ENCODE data around the gene STEAP2. TPM values are rescaled to one million over a fixed set of nuclear protein-coding genes. Genes with fewer than 3 reads are reported as not detected.
A peak's percentile ranks its signal among the peaks of the same experiment; 100 is the strongest.

The STEAP2 gene
- total RNA-seq, 1 experiment from 2014 or later, result 10.1 TPM

GRCh38 chr7:90256778-90257177, 45.2 kb downstream of the STEAP2 start:
- peaks cover 2% of the 10 kb centered on the region for H3K4me1 ChIP-seq (replicated peaks; ENCODE audit: insufficient read depth)
- intact Hi-C loops (cut with micrococcal nuclease; ENCODE audit: unreplicated experiment), result no loop called here
- CTCF ChIA-PET, result interaction anchor here (0.6 kb wide), 1 partner anchor 955 kb away, joined by 3 read pairs; no protein-coding TSS in a partner anchor

GRCh38 chr7:90261441-90261840, 49.9 kb downstream of the STEAP2 start:
- ChIA-PET CTCF (no interaction called here), POLR2A (ENCODE audit: unreplicated experiment) (no interaction called here)
- no peaks in the 10 kb centered on the region for H3K27me3 ChIP-seq (ENCODE audit: insufficient read depth, low read depth)
- H3K4me2 ChIP-seq, result no peak overlapping the region
- no peak overlapping the region for H3K27ac ChIP-seq
- H3F3A ChIP-seq (ENCODE audit: insufficient read depth, low read depth), result peaks cover 3% of the 10 kb centered on the region; the same call in 1 of the 2 replicates
- BruUV-seq (replicated peaks), result no TSS peak
- H3K9me3 ChIP-seq (ENCODE audit: insufficient read depth, low read depth), result no peaks in the 10 kb centered on the region
- no peaks in the 10 kb centered on the region for H3K79me2 ChIP-seq (ENCODE audit: low read depth)
- no peaks in the 10 kb centered on the region for H3K36me3 ChIP-seq (ENCODE audit: low read depth)
- no peaks in the 10 kb centered on the region for H3K4me1 ChIP-seq (replicated peaks; ENCODE audit: insufficient read depth)
- no peak overlapping the region for H3K4me3 ChIP-seq
- H4K20me1 ChIP-seq (ENCODE audit: insufficient read depth), result peaks cover 4% of the 10 kb centered on the region; the same call in 1 of the 2 replicates
- no peak for DNase-seq
- no peaks in the 10 kb centered on the region for H3K9me2 ChIP-seq (ENCODE audit: insufficient read depth)
- H2AFZ ChIP-seq, result no peak overlapping the region
- intact Hi-C loops (cut with micrococcal nuclease; ENCODE audit: unreplicated experiment), result loop anchor here (5.0 kb wide), 1 partner anchor 166 kb away; no protein-coding TSS in a partner anchor
- no peak for TF ChIP-seq EZH2 (IDR thresholded peaks at IDR 0.05; ENCODE audit: low read depth)
- TF ChIP-seq, protein P1, sequence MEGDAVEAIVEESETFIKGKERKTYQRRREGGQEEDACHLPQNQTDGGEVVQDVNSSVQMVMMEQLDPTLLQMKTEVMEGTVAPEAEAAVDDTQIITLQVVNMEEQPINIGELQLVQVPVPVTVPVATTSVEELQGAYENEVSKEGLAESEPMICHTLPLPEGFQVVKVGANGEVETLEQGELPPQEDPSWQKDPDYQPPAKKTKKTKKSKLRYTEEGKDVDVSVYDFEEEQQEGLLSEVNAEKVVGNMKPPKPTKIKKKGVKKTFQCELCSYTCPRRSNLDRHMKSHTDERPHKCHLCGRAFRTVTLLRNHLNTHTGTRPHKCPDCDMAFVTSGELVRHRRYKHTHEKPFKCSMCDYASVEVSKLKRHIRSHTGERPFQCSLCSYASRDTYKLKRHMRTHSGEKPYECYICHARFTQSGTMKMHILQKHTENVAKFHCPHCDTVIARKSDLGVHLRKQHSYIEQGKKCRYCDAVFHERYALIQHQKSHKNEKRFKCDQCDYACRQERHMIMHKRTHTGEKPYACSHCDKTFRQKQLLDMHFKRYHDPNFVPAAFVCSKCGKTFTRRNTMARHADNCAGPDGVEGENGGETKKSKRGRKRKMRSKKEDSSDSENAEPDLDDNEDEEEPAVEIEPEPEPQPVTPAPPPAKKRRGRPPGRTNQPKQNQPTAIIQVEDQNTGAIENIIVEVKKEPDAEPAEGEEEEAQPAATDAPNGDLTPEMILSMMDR (conservative IDR thresholded peaks at IDR 0.05), result no peak

More at GRCh38 chr7:90256778-90257177, 45.2 kb downstream of the STEAP2 start:
- Histone ChIP-seq H3K9me2 (ENCODE audit: insufficient read depth) (no peaks in the 10 kb centered on the region), H3K36me3 (ENCODE audit: low read depth) (no peaks in the 10 kb centered on the region), H3K79me2 (ENCODE audit: low read depth) (peaks cover 3% of the 10 kb centered on the region; the same call in 1 of the 2 replicates), H2AFZ (no peak overlapping the region), H4K20me1 (ENCODE audit: insufficient read depth) (no peaks in the 10 kb centered on the region), H3K4me3 (no peak overlapping the region), H3K4me2 (no peak overlapping the region), H3K27ac (no peak overlapping the region), H3F3A (ENCODE audit: insufficient read depth, low read depth) (no peaks in the 10 kb centered on the region), H3K9me3 (ENCODE audit: insufficient read depth, low read depth) (no peaks in the 10 kb centered on the region), H3K27me3 (ENCODE audit: insufficient read depth, low read depth) (no peaks in the 10 kb centered on the region)
- BruUV-seq (replicated peaks), result no TSS peak
- TF ChIP-seq EZH2 (IDR thresholded peaks at IDR 0.05; ENCODE audit: low read depth), result no peak
- TF ChIP-seq, protein P1 (conservative IDR thresholded peaks at IDR 0.05), result no peak
- no peak for DNase-seq
- POLR2A ChIA-PET (ENCODE audit: unreplicated experiment), result no interaction called here

DNA sequence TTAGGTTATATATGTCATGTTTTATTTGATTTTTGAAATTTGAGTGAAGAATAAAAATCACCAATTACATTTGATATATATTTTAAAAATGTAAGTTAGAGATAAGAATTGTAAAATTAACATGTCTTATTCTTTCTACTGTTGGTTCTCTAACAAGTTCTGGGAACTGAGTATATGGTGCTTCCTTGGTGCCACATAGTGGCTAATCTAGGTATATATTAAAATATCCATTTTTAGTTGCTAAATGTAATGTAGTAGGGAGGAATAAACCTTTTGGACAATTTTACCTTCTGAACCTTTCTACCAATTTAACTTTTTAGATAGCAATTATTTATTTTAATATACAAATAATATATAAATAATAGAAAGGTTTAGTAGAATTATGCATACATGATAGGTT, 50.9 kb downstream of the STEAP2 start:
- H3F3A ChIP-seq (ENCODE audit: insufficient read depth, low read depth), result peaks cover 3% of the 10 kb centered on the region; the same call in 1 of the 2 replicates
- H3K9me2 ChIP-seq (ENCODE audit: insufficient read depth), result no peaks in the 10 kb centered on the region
- no peaks in the 10 kb centered on the region for H3K36me3 ChIP-seq (ENCODE audit: low read depth)
- POLR2A ChIA-PET (ENCODE audit: unreplicated experiment), result no interaction called here
- H3K4me2 ChIP-seq, result no peak overlapping the region
- H3K9me3 ChIP-seq (ENCODE audit: insufficient read depth, low read depth), result no peaks in the 10 kb centered on the region
- H2AFZ ChIP-seq, result no peak overlapping the region
- no peak overlapping the region for H3K27ac ChIP-seq
- no peak for DNase-seq
- CTCF ChIA-PET, result no interaction called here
- H4K20me1 ChIP-seq (ENCODE audit: insufficient read depth), result peaks cover 4% of the 10 kb centered on the region; the same call in 1 of the 2 replicates
- H3K79me2 ChIP-seq (ENCODE audit: low read depth), result no peaks in the 10 kb centered on the region
- intact Hi-C loops (cut with micrococcal nuclease; ENCODE audit: unreplicated experiment), result loop anchor here (1.0 to 5.0 kb wide), 2 partner anchors 108 to 165 kb away; partner anchors contain the start of gene STEAP1
- no peak for TF ChIP-seq EZH2 (IDR thresholded peaks at IDR 0.05; ENCODE audit: low read depth)
- TF ChIP-seq, protein P1 (conservative IDR thresholded peaks at IDR 0.05), result peak; percentile 73
- no peaks in the 10 kb centered on the region for H3K27me3 ChIP-seq (ENCODE audit: insufficient read depth, low read depth)
- no peak overlapping the region for H3K4me3 ChIP-seq
- no TSS peak for BruUV-seq (replicated peaks)
- H3K4me1 ChIP-seq (replicated peaks; ENCODE audit: insufficient read depth), result no peaks in the 10 kb centered on the region

All from PC-9 (cell line).